ENCODE data around the gene KCNJ9.

The KCNJ9 gene

DNA sequence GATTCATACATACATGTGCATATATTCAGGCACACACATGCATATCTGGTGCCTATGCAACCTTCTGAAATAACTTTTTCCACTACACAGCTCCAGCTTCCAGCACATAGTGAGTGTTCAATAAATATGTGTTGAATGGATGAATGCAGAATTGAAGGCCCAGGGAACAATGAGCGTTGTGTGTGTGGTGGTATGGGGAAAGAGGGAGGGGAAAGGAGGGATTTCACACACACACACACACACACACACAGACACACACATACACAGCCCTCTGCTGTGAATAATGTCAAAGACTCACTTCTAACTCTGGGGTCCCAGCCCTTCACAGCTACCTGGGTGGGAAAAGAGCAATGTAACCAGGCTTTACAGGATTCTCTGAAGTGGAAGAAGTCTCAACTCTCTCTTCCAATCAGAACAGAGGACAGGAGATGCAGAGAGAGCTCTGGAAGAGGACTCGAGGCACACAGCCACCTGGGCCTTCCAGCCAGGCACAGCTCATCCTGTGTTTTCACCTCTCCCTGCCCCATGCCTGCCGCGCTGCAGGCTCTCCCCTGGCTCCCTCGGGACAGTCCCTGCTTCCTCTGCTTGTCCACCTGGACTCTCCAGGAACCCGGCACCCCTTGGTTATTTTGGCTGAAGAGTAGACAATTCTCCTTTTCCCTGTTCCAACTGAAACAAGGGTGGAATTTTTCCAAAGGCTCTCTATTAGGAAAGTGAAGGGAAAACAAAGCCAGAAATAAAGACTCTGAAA is 22.5 kb downstream of the KCNJ9 start:
- Histone ChIP-seq H2AFZ (ENCODE audit: low read length) (no peak overlapping the region), H3K4me3 (ENCODE audit: low read length, poor library complexity, severe bottlenecking) (no peak overlapping the region), H3F3A (ENCODE audit: low read depth) (no peaks in the 10 kb centered on the region), H3K4me1 (ENCODE audit: insufficient read depth, low read length, poor library complexity, severe bottlenecking) (peaks cover 18% of the 10 kb centered on the region), H3K79me2 (ENCODE audit: insufficient read depth, low read length) (no peaks in the 10 kb centered on the region), H3K9me2 (replicated peaks; ENCODE audit: low read depth, low read length) (no peaks in the 10 kb centered on the region), H3K36me3 (ENCODE audit: insufficient read depth, low read length) (no peaks in the 10 kb centered on the region), H4K20me1 (ENCODE audit: insufficient read depth, low read length, poor library complexity, severe bottlenecking) (no peaks in the 10 kb centered on the region), H3K27me3 (ENCODE audit: insufficient read depth, low read length, poor library complexity, severe bottlenecking) (no peaks in the 10 kb centered on the region), H3K9me3 (ENCODE audit: insufficient read depth, low read depth, low read length) (no peaks in the 10 kb centered on the region), H3K4me2 (ENCODE audit: low read depth, low read length, poor library complexity, severe bottlenecking) (no peak overlapping the region), H3K9ac (ENCODE audit: low read depth, low read length, poor library complexity, severe bottlenecking) (no peak overlapping the region)
- no peak for TF ChIP-seq EZH2phosphoT487 (IDR thresholded peaks at IDR 0.05; ENCODE audit: borderline replicate concordance)
- TF ChIP-seq, protein P1, sequence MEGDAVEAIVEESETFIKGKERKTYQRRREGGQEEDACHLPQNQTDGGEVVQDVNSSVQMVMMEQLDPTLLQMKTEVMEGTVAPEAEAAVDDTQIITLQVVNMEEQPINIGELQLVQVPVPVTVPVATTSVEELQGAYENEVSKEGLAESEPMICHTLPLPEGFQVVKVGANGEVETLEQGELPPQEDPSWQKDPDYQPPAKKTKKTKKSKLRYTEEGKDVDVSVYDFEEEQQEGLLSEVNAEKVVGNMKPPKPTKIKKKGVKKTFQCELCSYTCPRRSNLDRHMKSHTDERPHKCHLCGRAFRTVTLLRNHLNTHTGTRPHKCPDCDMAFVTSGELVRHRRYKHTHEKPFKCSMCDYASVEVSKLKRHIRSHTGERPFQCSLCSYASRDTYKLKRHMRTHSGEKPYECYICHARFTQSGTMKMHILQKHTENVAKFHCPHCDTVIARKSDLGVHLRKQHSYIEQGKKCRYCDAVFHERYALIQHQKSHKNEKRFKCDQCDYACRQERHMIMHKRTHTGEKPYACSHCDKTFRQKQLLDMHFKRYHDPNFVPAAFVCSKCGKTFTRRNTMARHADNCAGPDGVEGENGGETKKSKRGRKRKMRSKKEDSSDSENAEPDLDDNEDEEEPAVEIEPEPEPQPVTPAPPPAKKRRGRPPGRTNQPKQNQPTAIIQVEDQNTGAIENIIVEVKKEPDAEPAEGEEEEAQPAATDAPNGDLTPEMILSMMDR (conservative IDR thresholded peaks at IDR 0.05; ENCODE audit: low read length) = no peak

DNA sequence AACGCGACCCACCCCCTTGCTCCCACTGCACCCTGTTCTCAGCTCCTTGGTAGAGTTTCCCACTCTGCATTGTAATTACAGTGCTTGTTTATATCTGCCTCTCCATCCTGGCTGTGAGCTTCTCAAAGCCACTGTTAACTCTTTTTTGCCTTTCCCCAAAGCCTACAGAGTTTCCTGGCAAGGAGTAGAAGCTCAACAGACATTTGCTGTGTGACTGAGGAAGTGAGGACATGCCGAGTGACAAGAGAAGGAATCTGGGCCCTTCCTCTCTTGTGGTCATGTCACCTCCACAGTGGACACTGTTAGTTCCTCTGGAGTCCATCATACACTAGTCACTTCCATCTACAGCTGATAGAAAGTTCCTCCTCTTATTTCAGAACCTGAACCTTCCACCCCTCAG is 23.1 kb downstream of the KCNJ9 start:
- H2AFZ ChIP-seq (ENCODE audit: low read length) = no peak overlapping the region
- no peak overlapping the region for H3K4me2 ChIP-seq (ENCODE audit: low read depth, low read length, poor library complexity, severe bottlenecking)
- no peak overlapping the region for H3K4me3 ChIP-seq (ENCODE audit: low read length, poor library complexity, severe bottlenecking)
- no peaks in the 10 kb centered on the region for H3K9me3 ChIP-seq (ENCODE audit: insufficient read depth, low read depth, low read length)
- no peaks in the 10 kb centered on the region for H3K79me2 ChIP-seq (ENCODE audit: insufficient read depth, low read length)
- H3K36me3 ChIP-seq (ENCODE audit: insufficient read depth, low read length) = no peaks in the 10 kb centered on the region
- H3F3A ChIP-seq (ENCODE audit: low read depth) = no peaks in the 10 kb centered on the region
- peaks cover 14% of the 10 kb centered on the region for H3K4me1 ChIP-seq (ENCODE audit: insufficient read depth, low read length, poor library complexity, severe bottlenecking)
- TF ChIP-seq EZH2phosphoT487 (IDR thresholded peaks at IDR 0.05; ENCODE audit: borderline replicate concordance) = no peak
- TF ChIP-seq, protein P1 (conservative IDR thresholded peaks at IDR 0.05; ENCODE audit: low read length) = no peak
- H3K9ac ChIP-seq (ENCODE audit: low read depth, low read length, poor library complexity, severe bottlenecking) = no peak overlapping the region
- no peaks in the 10 kb centered on the region for H3K9me2 ChIP-seq (replicated peaks; ENCODE audit: low read depth, low read length)
- H4K20me1 ChIP-seq (ENCODE audit: insufficient read depth, low read length, poor library complexity, severe bottlenecking) = no peaks in the 10 kb centered on the region
- H3K27me3 ChIP-seq (ENCODE audit: insufficient read depth, low read length, poor library complexity, severe bottlenecking) = no peaks in the 10 kb centered on the region

DNA sequence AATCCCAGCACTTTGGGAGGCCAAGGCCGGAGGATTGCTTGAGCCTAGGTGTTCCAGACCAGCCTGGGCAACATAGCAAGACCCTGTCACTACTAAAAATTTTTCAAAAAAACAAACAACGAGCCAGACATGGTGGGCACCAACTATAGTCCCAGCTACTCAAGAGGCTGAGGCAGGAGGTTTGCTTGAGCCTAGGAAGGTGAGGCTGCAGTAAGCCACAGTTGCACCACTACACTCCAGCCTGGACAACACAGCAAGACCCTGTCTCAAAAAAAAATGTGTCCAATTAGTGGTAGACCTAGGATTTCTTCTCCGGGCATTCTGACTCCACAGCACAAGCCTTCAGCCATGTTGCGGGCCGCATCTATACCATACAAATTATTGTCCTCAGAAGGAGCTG is 23.8 kb downstream of the KCNJ9 start:
- no peaks in the 10 kb centered on the region for H3K36me3 ChIP-seq (ENCODE audit: insufficient read depth, low read length)
- H3K9ac ChIP-seq (ENCODE audit: low read depth, low read length, poor library complexity, severe bottlenecking) = no peak overlapping the region
- no peaks in the 10 kb centered on the region for H3K79me2 ChIP-seq (ENCODE audit: insufficient read depth, low read length)
- H3F3A ChIP-seq (ENCODE audit: low read depth) = no peaks in the 10 kb centered on the region
- H3K9me2 ChIP-seq (replicated peaks; ENCODE audit: low read depth, low read length) = no peaks in the 10 kb centered on the region
- no peak for TF ChIP-seq EZH2phosphoT487 (IDR thresholded peaks at IDR 0.05; ENCODE audit: borderline replicate concordance)
- TF ChIP-seq, protein P1 (conservative IDR thresholded peaks at IDR 0.05; ENCODE audit: low read length) = no peak
- H2AFZ ChIP-seq (ENCODE audit: low read length) = no peak overlapping the region
- no peaks in the 10 kb centered on the region for H3K27me3 ChIP-seq (ENCODE audit: insufficient read depth, low read length, poor library complexity, severe bottlenecking)
- no peaks in the 10 kb centered on the region for H4K20me1 ChIP-seq (ENCODE audit: insufficient read depth, low read length, poor library complexity, severe bottlenecking)
- H3K4me3 ChIP-seq (ENCODE audit: low read length, poor library complexity, severe bottlenecking) = no peak overlapping the region
- H3K9me3 ChIP-seq (ENCODE audit: insufficient read depth, low read depth, low read length) = no peaks in the 10 kb centered on the region
- peaks cover 12% of the 10 kb centered on the region for H3K4me1 ChIP-seq (ENCODE audit: insufficient read depth, low read length, poor library complexity, severe bottlenecking)
- no peak overlapping the region for H3K4me2 ChIP-seq (ENCODE audit: low read depth, low read length, poor library complexity, severe bottlenecking)
